Measurements from ENCODE around the gene CENPV.
A peak's percentile ranks its signal among the peaks of the same experiment; 100 is the strongest.
"Not testable (repeated sequence)": the region's sequence is repeated elsewhere in the genome, so short reads cannot be mapped to it uniquely, and the experiment has no call there.

The CENPV gene

DNA sequence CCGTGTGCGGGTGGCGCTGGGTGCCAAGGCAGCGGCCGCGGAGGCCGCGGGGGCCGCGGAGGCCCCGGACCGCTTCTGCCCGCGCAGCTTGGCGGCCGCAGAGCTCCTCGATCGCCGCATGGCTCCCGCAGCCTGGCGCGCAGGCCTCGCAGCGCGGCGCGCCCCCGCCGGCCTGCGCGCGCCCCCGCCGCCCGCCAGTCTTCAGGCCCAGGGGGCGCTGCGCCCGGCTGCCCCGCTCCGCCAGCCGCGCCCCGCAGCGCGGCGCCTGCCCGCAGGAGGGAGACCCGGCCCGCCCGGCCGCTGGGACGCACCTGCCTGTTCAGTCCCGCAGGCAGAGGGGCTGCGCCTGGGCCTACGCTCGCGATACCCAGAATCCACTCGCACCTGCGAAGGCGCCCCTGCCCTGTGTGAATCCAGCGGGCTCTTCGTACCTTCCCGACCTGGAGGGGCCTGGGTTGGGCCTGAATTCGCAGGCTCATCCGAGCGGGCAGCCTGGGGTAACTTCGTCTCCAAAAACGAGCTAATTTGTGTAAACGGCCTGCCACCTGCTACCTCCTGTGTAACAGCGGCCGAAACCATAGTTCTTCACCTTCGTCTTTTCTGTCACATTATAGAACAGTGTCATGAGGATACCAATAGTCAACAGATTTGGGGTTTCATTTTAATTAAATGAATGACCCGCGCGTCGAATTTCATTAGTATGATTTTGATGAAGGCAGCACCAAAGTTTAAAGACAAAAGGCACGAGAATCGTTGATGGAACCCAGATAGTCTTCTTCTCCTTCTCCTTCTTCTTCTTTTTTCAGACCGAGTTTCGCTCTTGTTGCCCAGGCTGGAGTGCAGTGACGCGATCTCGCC is at the start of gene CENPV:
CENPV (minus strand) TSS at position 153 of the 858 bp plus-strand sequence; CDS start at position 120, 33 bp downstream.
- Histone ChIP-seq H3K4me3 (ENCODE audit: low read length in 2 of 2) (peak within 1 kb of the TSS; percentile 52 to 78), H3K36me3 (ENCODE audit: control insufficient read depth in 2 of 2, insufficient read depth in 2 of 2, low read length in 2 of 2) (peaks cover 0 to 3% of the 10 kb centered on the region in 2 donors), H3K9me3 (ENCODE audit: control insufficient read depth in 2 of 2, low read length in 2 of 2) (no peaks in the 10 kb centered on the region), H3K9ac (ENCODE audit: low read length in 2 of 2) (peak within 1 kb of the TSS; percentile 42 to 58), H3K4me1 (ENCODE audit: control insufficient read depth, insufficient read depth, low read length) (peaks cover 10% of the 10 kb centered on the region), H3K27ac (ENCODE audit: low read length) (no peak within 1 kb of the TSS), H3K27me3 (ENCODE audit: control insufficient read depth in 1 of 2, insufficient read depth in 2 of 2, low read length in 2 of 2) (peaks cover 3 to 10% of the 10 kb centered on the region in 2 donors)

DNA sequence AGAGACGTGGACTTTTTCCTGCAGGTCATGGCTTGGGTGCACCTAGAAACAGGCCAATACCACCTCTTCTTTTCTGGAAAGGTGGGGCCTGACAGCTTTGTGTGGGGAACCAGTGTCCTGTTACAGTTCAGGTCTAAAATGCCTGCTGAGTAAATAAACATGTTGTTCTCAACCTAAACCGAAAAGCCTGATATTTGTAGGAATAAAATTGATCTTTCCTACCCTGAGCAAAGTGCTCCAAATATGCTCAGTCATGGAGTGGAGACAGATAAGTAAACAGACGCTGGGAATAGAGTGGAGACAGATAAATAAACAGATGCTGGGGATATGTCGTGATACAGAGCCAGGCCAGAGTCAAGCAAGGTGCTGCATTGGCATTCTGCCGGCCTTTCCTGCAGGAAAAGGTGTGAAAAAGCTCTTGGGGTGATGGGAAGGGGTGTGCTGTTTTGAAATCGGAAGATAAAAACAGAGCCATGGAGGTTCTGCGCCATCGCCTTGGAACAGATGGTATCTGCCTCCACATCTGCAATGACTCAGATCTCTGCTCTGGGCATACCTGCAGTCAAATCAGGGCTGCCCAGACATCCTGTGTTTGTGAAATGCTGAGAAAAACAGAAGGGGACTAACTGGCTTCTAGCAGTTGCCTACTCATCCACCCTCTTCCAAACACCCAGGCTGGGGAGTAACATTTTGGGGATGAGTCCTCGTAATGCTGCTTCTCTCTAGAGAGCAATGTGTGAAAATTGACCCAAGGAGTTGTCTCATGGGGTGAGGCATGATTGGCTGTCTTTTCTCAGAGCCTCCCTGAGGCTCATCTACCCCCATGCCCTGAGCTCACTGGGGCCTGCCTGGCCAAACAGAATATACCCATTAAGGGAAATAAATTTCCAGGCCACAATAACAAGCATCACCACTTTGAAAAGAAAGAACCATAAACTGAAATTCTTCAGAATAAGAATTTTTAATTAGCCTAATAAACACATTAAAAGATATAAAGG is 45.3 kb upstream of the CENPV start:
- Histone ChIP-seq H3K9ac (ENCODE audit: low read length in 2 of 2) (no peak overlapping the region), H3K4me3 (ENCODE audit: low read length in 2 of 2) (no peak overlapping the region), H3K9me3 (ENCODE audit: control insufficient read depth in 2 of 2, low read length in 2 of 2) (no peaks in the 10 kb centered on the region), H3K36me3 (ENCODE audit: control insufficient read depth in 2 of 2, insufficient read depth in 2 of 2, low read length in 2 of 2) (no peaks in the 10 kb centered on the region), H3K27ac (ENCODE audit: low read length) (no peak overlapping the region), H3K4me1 (ENCODE audit: control insufficient read depth, insufficient read depth, low read length) (no peaks in the 10 kb centered on the region), H3K27me3 (ENCODE audit: control insufficient read depth in 1 of 2, insufficient read depth in 2 of 2, low read length in 2 of 2) (no peaks in the 10 kb centered on the region)

DNA sequence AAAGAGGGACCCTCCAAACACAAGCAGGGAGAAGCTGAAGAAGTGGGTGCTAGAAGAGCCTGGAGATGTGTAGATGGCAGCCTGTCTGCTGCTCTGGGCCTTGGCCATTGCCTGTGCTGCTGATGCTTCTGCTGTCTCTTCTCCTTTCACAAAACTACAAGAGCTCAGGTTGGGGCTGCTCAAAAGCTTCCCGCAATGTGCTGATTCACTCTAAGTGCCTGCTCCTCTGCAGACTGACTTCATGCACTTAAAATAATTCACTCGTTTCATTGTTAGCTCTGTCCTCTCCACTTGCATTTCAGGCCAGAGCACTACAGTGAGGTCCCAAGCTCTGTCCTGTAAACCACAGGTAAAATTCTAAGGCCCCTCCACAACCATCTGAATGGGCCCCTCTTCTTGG is 43.4 kb upstream of the CENPV start:
- not testable (repeated sequence) for H3K27me3 ChIP-seq (ENCODE audit: control insufficient read depth in 1 of 2, insufficient read depth in 2 of 2, low read length in 2 of 2); H3K4me1 ChIP-seq (ENCODE audit: control insufficient read depth, insufficient read depth, low read length); H3K9ac ChIP-seq (ENCODE audit: low read length in 2 of 2); H3K9me3 ChIP-seq (ENCODE audit: control insufficient read depth in 2 of 2, low read length in 2 of 2); H3K4me3 ChIP-seq (ENCODE audit: low read length in 2 of 2); H3K36me3 ChIP-seq (ENCODE audit: control insufficient read depth in 2 of 2, insufficient read depth in 2 of 2, low read length in 2 of 2); H3K27ac ChIP-seq (ENCODE audit: low read length)

DNA sequence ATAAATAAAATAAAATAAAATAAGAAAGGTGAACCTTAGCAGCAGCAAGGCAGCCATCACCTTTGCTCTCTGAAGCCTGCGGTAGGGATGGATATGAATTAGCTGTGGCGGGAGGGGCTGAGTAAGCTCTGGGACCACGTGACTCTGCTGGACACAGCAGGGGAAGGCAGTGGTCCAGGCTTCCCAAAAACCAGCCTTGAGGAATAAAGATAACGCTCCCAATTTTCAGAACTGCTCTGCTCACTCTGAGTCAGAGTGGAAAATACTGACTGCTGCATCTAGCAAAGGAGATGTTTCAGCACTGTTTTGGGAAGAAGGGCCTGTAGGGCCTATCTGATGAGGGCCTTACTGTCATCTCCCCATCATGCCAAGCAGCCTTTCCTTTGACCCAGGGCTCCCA is 42.6 kb upstream of the CENPV start:
- not testable (repeated sequence) for H3K4me3 ChIP-seq (ENCODE audit: low read length in 2 of 2); H3K9ac ChIP-seq (ENCODE audit: low read length in 2 of 2); H3K27me3 ChIP-seq (ENCODE audit: control insufficient read depth in 1 of 2, insufficient read depth in 2 of 2, low read length in 2 of 2); H3K36me3 ChIP-seq (ENCODE audit: control insufficient read depth in 2 of 2, insufficient read depth in 2 of 2, low read length in 2 of 2); H3K9me3 ChIP-seq (ENCODE audit: control insufficient read depth in 2 of 2, low read length in 2 of 2); H3K4me1 ChIP-seq (ENCODE audit: control insufficient read depth, insufficient read depth, low read length); H3K27ac ChIP-seq (ENCODE audit: low read length)

DNA sequence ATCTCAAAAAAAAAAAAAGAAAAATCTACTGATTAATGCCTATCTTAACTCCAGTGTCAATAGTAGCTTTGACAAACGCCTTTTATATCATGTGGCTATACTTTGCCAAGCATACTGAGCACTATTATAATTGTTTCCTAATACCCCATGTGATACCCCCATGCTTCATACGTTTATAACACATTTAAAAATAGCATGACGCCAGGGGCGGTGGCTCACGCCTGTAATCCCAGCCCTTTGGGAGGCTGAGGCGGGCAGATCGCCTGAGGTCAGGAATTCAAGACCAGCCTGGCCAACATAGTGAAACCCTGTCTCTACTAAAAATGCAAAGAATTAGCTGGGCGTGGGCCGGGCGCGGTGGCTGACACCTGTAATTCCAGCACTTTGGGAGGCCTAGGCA is 39.2 kb upstream of the CENPV start:
- not testable (repeated sequence) for H3K4me3 ChIP-seq (ENCODE audit: low read length in 2 of 2); H3K9me3 ChIP-seq (ENCODE audit: control insufficient read depth in 2 of 2, low read length in 2 of 2); H3K4me1 ChIP-seq (ENCODE audit: control insufficient read depth, insufficient read depth, low read length); H3K27me3 ChIP-seq (ENCODE audit: control insufficient read depth in 1 of 2, insufficient read depth in 2 of 2, low read length in 2 of 2); H3K36me3 ChIP-seq (ENCODE audit: control insufficient read depth in 2 of 2, insufficient read depth in 2 of 2, low read length in 2 of 2); H3K27ac ChIP-seq (ENCODE audit: low read length); H3K9ac ChIP-seq (ENCODE audit: low read length in 2 of 2)

DNA sequence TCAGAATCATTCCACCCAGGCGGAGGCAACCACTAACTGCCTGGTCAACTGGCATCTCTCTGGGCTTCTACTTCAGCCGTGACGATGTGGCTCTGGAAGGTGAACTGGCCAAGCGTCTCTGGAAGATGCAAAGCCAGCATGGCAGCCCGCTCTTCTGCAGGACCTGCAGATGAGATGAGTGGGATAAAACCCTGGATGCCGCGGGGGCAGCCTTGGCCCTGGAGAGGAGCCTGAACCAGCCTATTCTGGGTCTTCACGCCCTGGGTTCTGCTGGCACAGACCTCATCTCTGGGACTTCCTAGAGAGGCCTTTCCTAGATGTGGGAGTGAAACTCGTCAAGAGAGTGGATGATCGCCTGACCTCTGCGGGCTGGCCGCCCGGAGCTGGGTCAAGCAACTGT is 38.2 kb upstream of the CENPV start:
- Histone ChIP-seq H3K36me3 (ENCODE audit: control insufficient read depth in 2 of 2, insufficient read depth in 2 of 2, low read length in 2 of 2) (no peaks in the 10 kb centered on the region), H3K9ac (ENCODE audit: low read length in 2 of 2) (no peak overlapping the region), H3K4me1 (ENCODE audit: control insufficient read depth, insufficient read depth, low read length) (no peaks in the 10 kb centered on the region), H3K4me3 (ENCODE audit: low read length in 2 of 2) (no peak overlapping the region), H3K9me3 (ENCODE audit: control insufficient read depth in 2 of 2, low read length in 2 of 2) (no peaks in the 10 kb centered on the region), H3K27me3 (ENCODE audit: control insufficient read depth in 1 of 2, insufficient read depth in 2 of 2, low read length in 2 of 2) (no peaks in the 10 kb centered on the region), H3K27ac (ENCODE audit: low read length) (no peak overlapping the region)

DNA sequence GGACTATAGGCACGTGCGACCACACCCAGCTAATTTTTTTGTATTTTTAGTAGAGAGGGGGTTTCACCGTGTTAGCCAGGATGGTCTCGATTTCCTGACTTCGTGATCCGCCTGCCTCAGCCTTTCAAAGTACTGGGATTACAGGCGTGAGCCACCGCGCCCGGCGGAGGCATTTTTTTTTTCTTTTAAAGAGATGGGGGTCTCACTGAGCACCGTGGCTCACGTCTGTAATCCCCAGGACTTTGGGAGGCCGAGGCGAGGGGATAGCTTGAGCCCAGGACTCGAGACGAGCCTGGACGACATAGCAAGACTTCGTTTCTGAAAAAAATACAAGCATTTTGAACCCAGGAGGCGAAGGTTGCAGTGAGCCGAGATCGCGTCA is 32.8 kb upstream of the CENPV start:
- H3K9ac ChIP-seq (ENCODE audit: low read length in 2 of 2), result not testable (repeated sequence)

DNA sequence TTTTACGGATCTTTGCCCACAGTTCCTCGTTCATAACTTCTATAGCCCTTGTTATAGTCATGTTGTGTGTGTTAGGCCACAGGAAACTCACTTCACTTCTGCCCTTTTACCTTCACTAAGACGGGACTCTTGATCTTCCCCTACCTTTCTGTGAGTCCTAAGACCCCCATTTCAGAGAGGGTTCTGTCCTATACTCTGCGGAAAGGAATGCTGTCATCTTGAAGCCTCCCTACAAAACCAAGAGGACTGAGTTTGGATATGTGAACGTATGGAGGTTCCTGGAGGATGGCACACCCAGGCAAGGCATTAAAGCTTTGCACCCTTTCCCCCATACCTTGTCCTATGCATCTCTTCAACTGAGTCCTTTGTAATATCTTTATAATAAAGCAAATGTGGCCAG is 31.3 kb upstream of the CENPV start:
- Histone ChIP-seq H3K9me3 (ENCODE audit: control insufficient read depth in 2 of 2, low read length in 2 of 2) (no peaks in the 10 kb centered on the region), H3K4me3 (ENCODE audit: low read length in 2 of 2) (no peak overlapping the region), H3K4me1 (ENCODE audit: control insufficient read depth, insufficient read depth, low read length) (peaks cover 19% of the 10 kb centered on the region), H3K9ac (ENCODE audit: low read length in 2 of 2) (no peak overlapping the region), H3K27me3 (ENCODE audit: control insufficient read depth in 1 of 2, insufficient read depth in 2 of 2, low read length in 2 of 2) (no peaks in the 10 kb centered on the region), H3K36me3 (ENCODE audit: control insufficient read depth in 2 of 2, insufficient read depth in 2 of 2, low read length in 2 of 2) (peaks cover 5 to 9% of the 10 kb centered on the region in 2 donors), H3K27ac (ENCODE audit: low read length) (no peak overlapping the region)

More for the DNA sequence above, 32.8 kb upstream of the CENPV start:
- peaks cover 19% of the 10 kb centered on the region for H3K4me1 ChIP-seq (ENCODE audit: control insufficient read depth, insufficient read depth, low read length)
- not testable (repeated sequence) for H3K27me3 ChIP-seq (ENCODE audit: control insufficient read depth in 1 of 2, insufficient read depth in 2 of 2, low read length in 2 of 2); H3K36me3 ChIP-seq (ENCODE audit: control insufficient read depth in 2 of 2, insufficient read depth in 2 of 2, low read length in 2 of 2); H3K27ac ChIP-seq (ENCODE audit: low read length); H3K9me3 ChIP-seq (ENCODE audit: control insufficient read depth in 2 of 2, low read length in 2 of 2)
- H3K4me3 ChIP-seq (ENCODE audit: low read length in 2 of 2), result peak overlapping the region; percentile 56 to 75

DNA sequence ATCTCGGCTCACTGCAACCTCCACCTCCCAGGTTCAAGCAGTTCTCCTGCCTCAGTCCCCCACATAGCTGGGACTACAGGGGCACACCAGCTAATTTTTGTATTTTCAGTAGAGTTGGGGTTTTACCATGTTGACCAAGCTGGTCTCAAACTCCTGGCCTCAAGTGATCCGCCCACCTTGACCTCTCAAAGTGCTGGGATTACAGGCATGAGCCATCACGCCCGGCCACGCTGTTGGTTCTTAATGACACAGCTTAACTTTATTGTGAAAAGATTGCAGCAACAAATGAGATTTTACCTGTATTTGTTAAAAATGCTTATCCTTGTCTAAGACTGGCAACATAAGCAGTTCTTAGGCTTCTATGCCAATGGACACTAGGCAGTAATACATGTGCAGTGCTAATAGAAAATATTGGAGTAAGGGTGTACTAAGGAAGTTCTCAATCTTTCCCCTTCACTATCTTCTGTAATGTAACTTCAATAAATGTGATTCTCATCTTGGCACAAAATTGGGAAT is 30.6 kb upstream of the CENPV start:
- Histone ChIP-seq H3K36me3 (ENCODE audit: control insufficient read depth in 2 of 2, insufficient read depth in 2 of 2, low read length in 2 of 2) (peaks cover 5 to 9% of the 10 kb centered on the region in 2 donors), H3K9ac (ENCODE audit: low read length in 2 of 2) (no peak overlapping the region), H3K4me3 (ENCODE audit: low read length in 2 of 2) (no peak overlapping the region), H3K9me3 (ENCODE audit: control insufficient read depth in 2 of 2, low read length in 2 of 2) (no peaks in the 10 kb centered on the region), H3K27me3 (ENCODE audit: control insufficient read depth in 1 of 2, insufficient read depth in 2 of 2, low read length in 2 of 2) (no peaks in the 10 kb centered on the region), H3K4me1 (ENCODE audit: control insufficient read depth, insufficient read depth, low read length) (peaks cover 19% of the 10 kb centered on the region), H3K27ac (ENCODE audit: low read length) (no peak overlapping the region)

DNA sequence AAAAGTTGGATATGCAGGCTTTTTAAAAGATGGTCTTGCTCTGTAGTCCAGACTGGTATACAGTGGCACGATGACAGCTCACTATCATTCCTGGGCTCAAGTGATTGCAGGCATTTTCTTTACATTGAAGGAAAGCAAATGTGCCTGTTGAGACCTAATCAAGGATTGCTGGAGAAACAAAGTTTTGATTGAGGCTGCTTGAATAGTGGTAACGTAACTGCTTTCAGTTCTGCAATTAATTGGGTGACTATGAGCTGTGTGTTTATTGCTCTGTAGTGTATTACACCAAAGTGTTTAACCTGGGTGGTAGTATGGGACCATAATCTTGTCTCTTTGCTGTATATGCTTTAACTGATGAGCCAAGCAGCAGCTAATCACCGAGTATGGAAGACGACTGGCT is 29.9 kb upstream of the CENPV start:
- H3K9ac ChIP-seq (ENCODE audit: low read length in 2 of 2), result no peak overlapping the region
- H3K27me3 ChIP-seq (ENCODE audit: control insufficient read depth in 1 of 2, insufficient read depth in 2 of 2, low read length in 2 of 2), result no peaks in the 10 kb centered on the region
- peak overlapping the region in 1 of 2 donors; percentile 15 for H3K4me3 ChIP-seq (ENCODE audit: low read length in 2 of 2)
- H3K27ac ChIP-seq (ENCODE audit: low read length), result no peak overlapping the region
- peaks cover 5 to 9% of the 10 kb centered on the region in 2 donors for H3K36me3 ChIP-seq (ENCODE audit: control insufficient read depth in 2 of 2, insufficient read depth in 2 of 2, low read length in 2 of 2)
- no peaks in the 10 kb centered on the region for H3K9me3 ChIP-seq (ENCODE audit: control insufficient read depth in 2 of 2, low read length in 2 of 2)
- peaks cover 19% of the 10 kb centered on the region for H3K4me1 ChIP-seq (ENCODE audit: control insufficient read depth, insufficient read depth, low read length)

All from stomach smooth muscle (tissue), 2 donors.